ENCODE measurements around the gene ZNF385C.
A peak's percentile ranks its signal among the peaks of the same experiment; 100 is the strongest.

Gene ZNF385C

DNA sequence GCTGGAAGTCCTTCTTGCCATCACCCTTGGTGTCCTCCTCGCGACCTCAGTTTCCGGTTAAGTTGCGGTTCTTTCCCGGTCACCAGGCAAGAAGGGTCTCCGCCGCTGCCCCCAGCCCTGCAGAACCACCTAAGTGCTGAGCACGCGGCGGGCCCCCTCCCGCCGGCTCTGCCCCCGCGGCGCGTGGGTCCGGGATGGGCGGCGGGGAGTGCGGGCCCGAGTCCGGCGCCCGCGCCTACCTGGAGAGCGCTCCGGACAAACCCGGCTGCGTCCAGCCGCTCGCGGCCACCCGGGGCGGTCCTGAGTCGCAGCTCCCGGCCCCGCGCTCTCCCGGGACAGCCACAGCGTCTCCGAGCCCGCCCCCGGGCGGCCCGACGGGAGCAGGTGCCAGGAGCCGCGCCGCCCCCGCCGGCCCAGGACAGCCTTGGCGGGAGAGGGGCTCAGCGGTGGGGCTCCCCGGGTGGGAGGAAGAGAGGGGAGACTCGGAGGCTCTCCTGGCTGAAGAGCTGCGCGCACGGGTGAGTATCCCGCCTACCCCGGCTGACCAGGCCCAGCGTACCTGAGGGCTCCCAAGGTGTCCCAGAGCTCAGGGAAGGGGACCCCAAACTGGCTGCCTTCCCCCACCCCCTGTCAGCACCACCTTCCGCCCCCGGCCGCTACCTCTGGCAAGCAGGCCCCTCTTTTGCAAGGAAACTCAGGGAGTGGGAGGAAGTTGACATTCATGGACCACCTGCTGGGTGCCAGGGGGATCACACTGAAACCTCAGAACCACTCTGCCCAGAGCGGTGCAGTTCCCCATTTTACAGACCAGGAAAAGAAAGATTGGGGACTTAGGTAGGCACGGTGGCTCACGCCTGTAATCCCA lies 25.7 kb downstream of the ZNF385C start:
- H3K4me3 ChIP-seq (replicated peaks; ENCODE audit: low read depth, low read length) = no peak overlapping the region
- DNase-seq (ENCODE audit: extremely low read depth, low read depth) = no peak

DNA sequence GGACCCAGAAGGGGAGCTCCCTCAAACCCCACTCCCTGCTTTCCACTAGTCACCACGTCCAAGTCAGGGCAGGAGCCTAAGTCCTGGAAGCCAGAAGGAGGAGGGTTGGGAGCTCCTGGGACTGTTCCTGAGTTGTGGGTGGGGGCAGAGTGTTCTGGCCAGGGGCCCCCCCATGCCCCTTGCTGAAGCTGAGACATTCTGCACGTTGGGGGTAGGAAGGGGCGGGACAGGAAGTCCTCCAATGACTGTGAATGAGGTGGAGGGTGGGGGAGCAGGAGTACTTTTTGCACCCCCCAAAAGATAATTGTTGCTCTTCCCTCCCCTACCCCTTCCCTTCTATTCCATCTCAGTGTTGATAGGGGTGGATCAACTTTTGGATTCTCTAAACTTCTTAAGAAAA lies 26.5 kb downstream of the ZNF385C start:
- no peak for DNase-seq (ENCODE audit: extremely low read depth, low read depth)
- no peak for TF ChIP-seq CTCF (IDR thresholded peaks at IDR 0.05; ENCODE audit: low read depth, low read length, missing control alignments)
- no peak overlapping the region for H3K4me3 ChIP-seq (replicated peaks; ENCODE audit: low read depth, low read length)

More for the DNA sequence above, 25.7 kb downstream of the ZNF385C start:
- TF ChIP-seq CTCF (IDR thresholded peaks at IDR 0.05; ENCODE audit: low read depth, low read length, missing control alignments) = no peak

DNA sequence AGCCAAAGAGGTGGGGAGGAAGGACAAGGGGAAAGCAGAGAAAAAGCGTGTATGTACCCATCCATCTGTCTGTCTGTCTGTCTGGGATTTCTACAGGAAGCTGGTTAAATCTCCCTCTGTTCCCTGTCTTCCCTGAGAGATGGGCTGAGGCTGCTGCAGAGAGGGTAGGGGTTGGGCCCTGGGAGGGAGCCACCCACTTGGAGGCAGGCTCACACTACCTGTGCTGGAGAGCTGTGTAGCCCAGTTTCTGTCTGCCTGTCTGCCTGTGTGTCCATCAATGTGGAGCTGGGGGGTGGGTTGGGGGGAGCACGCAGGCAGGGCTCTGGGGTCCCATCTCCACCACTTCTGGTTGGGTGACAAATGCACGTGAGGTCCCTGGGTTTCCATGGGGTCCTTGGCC lies 29.3 kb downstream of the ZNF385C start:
- H3K4me3 ChIP-seq (replicated peaks; ENCODE audit: low read depth, low read length) = no peak overlapping the region
- no peak for TF ChIP-seq CTCF (IDR thresholded peaks at IDR 0.05; ENCODE audit: low read depth, low read length, missing control alignments)
- DNase-seq (ENCODE audit: extremely low read depth, low read depth) = no peak

- DNase-seq (ENCODE audit: extremely low read depth, low read depth) = no peak
- TF ChIP-seq CTCF (IDR thresholded peaks at IDR 0.05; ENCODE audit: low read depth, low read length, missing control alignments) = peak; percentile 94
- no peak overlapping the region for H3K4me3 ChIP-seq (replicated peaks; ENCODE audit: low read depth, low read length)
Observed at GRCh38 chr17:42067371-42068091, 30.7 kb downstream of the ZNF385C start.

DNA sequence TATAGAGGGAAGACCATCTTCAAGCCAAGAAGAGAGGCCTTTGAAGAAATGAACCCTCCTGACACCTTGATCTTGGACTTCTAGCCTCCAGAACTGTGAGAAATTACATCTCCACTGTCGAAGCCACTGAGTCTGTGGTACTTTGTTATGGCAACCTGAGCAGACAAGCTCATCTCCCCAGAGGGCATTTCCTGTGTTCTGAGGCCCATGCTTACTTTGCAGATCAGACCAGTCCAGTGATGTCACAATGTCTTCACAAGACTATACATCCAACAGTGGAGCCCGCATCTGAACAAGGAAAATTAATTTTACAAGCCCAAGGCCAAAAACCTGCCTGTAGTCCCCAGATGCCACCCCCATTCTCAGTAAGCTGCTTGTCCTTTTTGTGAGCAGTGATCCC lies 33.1 kb downstream of the ZNF385C start:
- no peak for TF ChIP-seq CTCF (IDR thresholded peaks at IDR 0.05; ENCODE audit: low read depth, low read length, missing control alignments)
- DNase-seq (ENCODE audit: extremely low read depth, low read depth) = no peak
- H3K4me3 ChIP-seq (replicated peaks; ENCODE audit: low read depth, low read length) = no peak overlapping the region

DNA sequence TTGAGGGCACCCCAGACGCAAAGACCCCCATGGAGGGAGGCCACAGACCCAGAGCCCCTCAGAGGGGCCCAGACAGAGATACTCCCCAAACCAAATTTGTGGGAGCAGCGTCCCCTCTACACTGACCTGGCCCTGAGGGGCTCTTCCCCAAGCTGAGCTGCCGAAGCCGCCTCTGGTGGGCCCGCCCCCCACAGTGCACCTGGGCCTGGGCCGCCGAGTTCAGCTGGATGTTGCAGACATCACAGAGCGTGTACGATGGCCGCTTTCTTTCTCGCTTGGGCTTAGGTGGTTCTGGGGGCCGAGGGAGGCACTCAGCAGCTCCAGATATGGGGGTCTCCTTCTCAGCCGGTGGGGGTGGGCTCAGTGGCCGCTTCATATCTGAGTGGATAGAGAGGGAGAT lies 35.6 kb downstream of the ZNF385C start:
- TF ChIP-seq CTCF (IDR thresholded peaks at IDR 0.05; ENCODE audit: low read depth, low read length, missing control alignments) = no peak
- DNase-seq (ENCODE audit: extremely low read depth, low read depth) = no peak
- no peak overlapping the region for H3K4me3 ChIP-seq (replicated peaks; ENCODE audit: low read depth, low read length)
